PC-3 (cell line): ENCODE measurements around the gene PPOX.

Source experiments
- CTCF ChIP-seq: fragments of 300-600 bp; sonication (generic); conservative IDR thresholded peaks from 2 replicates; pipeline ENCODE4 v1.5.1; 2017; ENCODE audit warnings: antibody characterized with exemption, low read depth, mild to moderate bottlenecking, low read length
- EZH2 ChIP-seq: fragments of 300-600 bp; sonication (generic); IDR thresholded peaks from one replicate; pipeline ENCODE4 v1.6.1; 2017; ENCODE audit warnings: antibody characterized with exemption, mild to moderate bottlenecking, low read length; ENCODE audit not compliant: unreplicated experiment
- EZH2phosphoT487 ChIP-seq: fragments of 300-600 bp; sonication (generic); IDR thresholded peaks from 2 replicates; pipeline ENCODE4 v1.6.1; 2018; ENCODE audit warnings: mild to moderate bottlenecking, antibody characterized with exemption, low read length, borderline replicate concordance

GRCh38 chr1:161159913-161160243 is 6.3 kb upstream of the PPOX start:
- no peak for TF ChIP-seq CTCF
- no peak for TF ChIP-seq EZH2
- TF ChIP-seq EZH2phosphoT487: no peak
